GM18909 (cell line): ENCODE results near the gene LTN1.
A peak's percentile ranks its signal among the peaks of the same experiment; 100 is the strongest.
"Not testable (repeated sequence)": the region's sequence is repeated elsewhere in the genome, so short reads cannot be mapped to it uniquely, and the experiment has no call there.

ENCODE experiments used
- ATAC-seq: cut with Tn5 transposase; IDR thresholded peaks from one replicate; pipeline ENCODE4 v1.9.1; 2021; ENCODE audit warnings: mild to moderate bottlenecking; ENCODE audit not compliant: unreplicated experiment, poor library complexity

Gene LTN1

GRCh38 chr21:28992526-28993292, at the start of gene LTN1:
Gene LTN1 (minus strand): TSS chr21:28992877. CDS start chr21:28992805, 72 bp downstream.
- ATAC-seq: peak; percentile 99

DNA sequence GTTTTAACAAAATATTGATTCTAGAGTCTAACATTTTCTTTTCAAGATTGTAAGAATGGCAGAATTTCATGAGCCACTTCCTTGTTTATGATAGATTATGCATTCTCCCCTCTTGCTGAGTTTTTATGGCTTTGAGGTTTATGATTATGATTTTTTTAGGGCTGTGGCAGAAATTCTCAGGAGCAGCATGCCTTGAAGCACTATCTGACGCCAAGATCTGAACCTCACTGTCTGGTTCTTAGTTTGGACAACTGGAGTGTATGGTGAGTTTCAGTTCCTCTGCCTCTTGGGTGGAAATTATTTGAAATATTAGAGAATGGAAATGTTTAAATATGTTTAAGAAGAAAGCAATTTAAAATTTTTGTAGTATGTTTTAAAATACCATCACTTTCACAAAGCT, 42.0 kb upstream of the LTN1 start:
- ATAC-seq: no peak

GRCh38 chr21:29033871-29034270, 41.2 kb upstream of the LTN1 start:
- ATAC-seq: no peak

DNA sequence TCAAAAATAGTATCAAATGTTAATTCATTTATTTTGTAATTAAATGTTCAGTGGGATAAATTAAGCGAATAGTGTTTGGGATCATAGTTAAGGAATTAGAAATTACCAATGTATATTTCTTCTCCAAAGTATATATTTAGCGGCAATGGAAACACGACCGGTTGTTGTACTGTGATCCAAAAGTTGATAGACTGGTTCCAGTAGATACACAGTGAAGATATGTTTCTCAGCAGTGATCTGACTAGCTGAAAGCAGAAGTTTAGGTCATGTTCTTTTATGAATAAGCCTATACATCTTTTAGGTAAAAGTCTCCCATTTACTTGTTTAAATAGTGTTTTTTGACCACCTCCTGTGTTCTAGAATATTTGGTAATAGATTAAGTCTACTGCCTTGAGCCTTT, 40.6 kb upstream of the LTN1 start:
- no peak for ATAC-seq

DNA sequence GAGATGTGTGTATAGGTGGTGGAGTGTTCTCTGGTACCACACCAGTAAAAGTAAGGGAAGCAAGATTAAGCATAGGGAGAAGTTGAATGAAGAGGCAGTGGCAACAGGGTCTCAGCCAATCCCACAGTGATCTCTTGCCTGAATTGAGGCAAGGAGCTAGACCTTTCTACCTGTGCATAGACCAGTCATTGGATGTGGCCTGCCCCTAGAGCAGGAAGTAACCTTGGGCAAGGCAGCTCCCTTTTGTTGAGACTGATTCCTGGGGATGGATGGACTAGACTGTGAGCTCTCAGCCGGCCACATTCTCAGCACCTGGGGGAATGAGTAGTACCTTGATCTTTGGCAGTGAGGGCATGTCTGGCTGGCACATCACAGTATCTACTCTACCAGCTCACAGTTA, 38.2 kb upstream of the LTN1 start:
- no peak for ATAC-seq

- ATAC-seq: no peak
These were observed 36.8 kb upstream of the LTN1 start for GRCh38 chr21:29029524-29029923.

DNA sequence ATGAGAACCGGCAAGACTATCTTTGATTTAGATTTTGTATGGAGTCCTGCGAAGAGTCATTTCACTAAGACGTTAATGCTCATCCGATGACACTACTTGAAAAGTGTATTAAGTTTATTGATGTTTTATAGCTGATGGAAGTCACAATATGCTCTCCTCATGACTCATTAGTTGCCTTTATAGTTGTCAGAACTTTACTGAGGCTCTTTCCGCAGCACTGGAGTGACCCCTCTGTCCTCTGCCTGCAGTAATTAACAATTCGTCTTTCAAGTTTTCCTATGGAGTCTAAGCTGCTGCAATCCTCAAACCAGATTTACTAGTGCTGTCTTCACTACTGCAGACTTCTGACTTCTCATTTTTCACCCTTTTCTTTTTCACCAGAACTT, 32.6 kb upstream of the LTN1 start:
- ATAC-seq: no peak

DNA sequence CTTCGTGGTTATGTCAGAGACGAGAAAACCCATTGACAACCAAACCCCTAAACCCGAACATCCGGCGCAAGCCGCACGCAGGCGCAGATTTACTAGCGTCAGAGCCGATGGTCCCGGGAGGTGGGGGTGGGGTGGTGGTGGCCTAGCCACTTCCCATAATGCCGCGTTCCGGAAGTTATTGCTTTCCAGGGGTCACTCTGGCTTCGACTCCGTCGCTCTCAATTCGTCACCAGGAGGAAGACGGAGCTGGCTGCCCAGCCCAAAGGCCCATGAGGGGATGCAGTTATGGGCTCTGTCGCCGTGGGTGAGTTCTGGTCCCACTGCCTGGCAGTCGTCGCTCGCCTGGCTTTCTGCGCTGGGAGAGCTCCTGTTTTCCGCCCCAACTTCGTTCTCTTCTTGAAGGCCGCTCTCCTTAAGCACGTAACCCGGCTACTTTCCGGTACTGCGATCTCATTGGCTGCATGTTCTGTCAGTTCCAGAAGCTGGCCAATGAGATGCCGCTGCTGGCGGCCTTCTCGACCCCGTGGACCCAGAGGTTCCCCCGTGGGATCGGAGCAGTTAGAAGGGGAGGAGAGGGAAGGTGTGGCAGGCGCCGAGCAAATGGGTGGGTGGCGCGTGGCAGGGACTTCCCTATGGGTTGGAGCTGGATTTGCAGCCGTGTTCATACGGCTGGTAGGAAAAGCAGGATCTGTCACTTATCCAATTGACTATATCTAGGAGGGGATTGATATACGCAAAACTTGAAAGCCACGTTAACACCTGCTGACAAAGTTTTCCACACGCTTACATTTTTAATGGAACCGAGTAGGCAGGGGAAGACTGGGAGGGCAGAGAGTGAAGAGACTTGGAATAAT, 32.0 kb upstream of the LTN1 start, which contains the start of gene USP16:
TSS of gene USP16 (plus strand) at position 195 of the 854 bp plus-strand sequence. CDS start 3,246 bp downstream, outside the sequence.
- ATAC-seq: peak; percentile 98

- ATAC-seq: no peak
These were observed 29.5 kb upstream of the LTN1 start for GRCh38 chr21:29022166-29022565.

DNA sequence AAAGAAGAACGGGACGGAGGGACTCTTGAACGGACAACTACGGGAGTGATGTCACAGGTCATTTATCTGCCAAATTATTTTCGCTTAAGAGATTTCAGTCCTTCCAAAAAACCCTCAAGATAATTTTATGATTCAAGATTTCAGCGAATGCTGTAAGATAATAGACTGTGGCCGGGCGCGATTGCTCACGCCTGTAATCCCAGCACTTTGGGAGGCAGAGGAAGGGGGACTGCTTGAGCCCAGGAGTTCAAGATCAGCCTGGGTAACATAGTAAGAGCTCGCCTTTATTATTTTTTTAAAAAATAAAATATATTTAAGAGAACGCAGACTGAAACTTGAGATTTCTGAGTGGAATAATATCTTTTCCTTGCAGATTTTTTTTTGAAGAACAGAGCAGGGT, 25.9 kb upstream of the LTN1 start:
- peak; percentile 27 for ATAC-seq

- ATAC-seq: no peak
These were observed 25.1 kb upstream of the LTN1 start for GRCh38 chr21:29017639-29018237.

GRCh38 chr21:29011236-29011635, 18.6 kb upstream of the LTN1 start:
- ATAC-seq: not testable (repeated sequence)

DNA sequence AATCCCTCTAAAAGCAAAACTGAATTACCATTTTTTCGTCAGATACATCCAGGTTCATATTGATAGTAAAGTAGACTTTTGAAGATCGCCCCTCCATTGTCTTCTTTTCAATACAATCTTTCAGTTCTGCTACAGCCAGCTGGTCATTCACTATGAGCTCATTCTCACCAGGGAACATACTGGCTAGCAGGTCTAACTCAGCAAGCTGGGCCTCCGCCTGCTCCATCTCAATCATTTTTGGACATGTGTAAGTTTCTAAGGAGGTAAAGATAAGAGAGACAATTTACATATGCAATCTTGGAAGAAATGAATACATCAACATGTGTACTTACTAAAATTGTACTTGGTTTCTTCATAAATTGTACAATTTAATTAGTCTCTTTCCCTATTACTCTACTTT, 15.7 kb upstream of the LTN1 start:
- ATAC-seq: no peak

DNA sequence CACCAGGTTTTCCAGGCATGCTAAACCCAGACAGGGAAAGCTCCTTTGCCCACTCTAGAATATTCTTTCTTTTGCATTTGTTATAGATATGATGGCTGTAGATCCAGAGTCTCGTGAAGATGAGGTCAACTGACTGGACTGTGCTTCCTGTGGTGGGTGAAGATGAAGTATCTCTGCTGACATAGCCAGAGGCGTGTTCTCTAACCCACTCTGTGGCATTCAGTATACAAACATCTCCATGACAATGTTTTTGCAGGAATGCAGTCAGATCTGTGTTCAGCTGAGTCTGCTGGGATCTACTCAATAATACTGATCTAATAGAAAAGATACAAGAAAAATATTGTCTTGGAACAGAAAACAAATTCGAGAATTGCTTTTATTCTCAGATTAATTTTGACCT, 15.1 kb upstream of the LTN1 start:
- no peak for ATAC-seq

- ATAC-seq: no peak
These were observed 14.5 kb upstream of the LTN1 start for GRCh38 chr21:29007135-29007534.

- no peak for ATAC-seq
These were observed 13.0 kb upstream of the LTN1 start for GRCh38 chr21:29005696-29006095.

DNA sequence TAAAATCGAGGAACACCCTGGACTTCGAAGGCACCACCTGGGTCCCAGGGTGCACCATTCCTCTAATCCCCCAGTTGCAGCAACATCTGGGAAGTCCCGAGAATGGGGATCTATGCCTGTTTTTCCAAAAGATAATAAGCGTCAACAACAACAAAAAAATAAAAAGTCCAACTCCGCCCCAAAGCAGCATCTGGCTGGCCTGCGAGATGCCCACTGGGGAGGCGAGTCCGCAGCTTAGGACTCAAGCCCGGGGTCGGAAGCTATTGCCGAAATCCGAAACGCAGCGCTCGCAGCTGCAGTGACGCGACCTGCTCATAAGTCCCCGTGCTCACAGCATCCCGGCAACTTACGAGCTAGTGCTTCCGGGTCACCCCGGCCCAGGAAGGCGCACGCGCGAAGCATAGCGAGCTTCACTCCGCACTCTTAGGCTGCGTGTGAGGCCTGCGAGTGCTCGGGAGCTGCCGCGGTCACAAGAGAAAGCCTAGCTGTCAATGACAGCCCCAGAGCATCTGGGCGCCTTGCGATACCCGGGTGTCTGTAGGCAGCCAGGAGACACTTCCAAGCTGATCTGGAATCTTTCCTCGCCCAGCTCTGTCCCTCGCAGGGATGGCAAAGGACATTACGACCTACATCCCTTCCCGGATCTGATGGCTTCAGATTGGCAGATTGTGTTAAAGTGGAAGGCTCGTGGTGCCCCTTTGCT, 9.9 kb upstream of the LTN1 start:
- peak; percentile 100 for ATAC-seq

- no peak for ATAC-seq
These were observed 584 bp upstream of the LTN1 start for GRCh38 chr21:28993293-28993629.

DNA sequence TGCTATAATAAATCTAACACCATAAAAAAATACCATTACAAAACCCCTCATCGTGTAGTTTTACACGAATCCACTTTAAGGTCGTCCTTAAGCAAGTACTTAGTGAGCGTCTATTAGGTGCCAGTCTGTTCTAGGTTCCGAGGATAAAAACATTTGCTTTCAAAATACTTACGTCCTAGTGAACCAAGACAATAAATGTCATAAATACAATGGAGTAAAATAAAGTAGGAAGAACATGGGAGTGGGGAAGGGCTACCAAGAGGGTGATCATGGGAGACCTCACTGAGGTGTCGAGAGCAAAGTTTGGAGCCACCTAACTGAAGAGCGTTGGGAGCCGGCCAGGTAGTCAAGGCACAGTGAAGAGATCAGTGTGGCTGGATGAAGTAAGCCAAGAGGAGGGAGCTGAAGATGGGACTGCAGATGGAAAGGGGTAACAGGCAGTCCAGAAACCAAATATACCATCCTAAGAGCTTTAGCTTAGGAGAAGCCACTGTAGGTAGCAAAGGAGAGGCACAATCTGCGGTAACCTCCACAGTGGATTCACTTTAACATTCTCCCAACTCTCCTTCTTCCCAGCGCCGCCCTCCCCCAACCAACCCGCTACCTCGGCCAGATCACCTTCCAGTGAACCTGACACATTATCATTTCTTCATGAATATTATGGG, 684 bp downstream of the LTN1 start:
- no peak for ATAC-seq

GRCh38 chr21:28988146-28988545, 4.5 kb downstream of the LTN1 start:
- ATAC-seq: not testable (repeated sequence)
